HepG2 (cell line): ENCODE data around the gene CLDN3. TPM values are rescaled to one million over a fixed set of nuclear protein-coding genes. Genes with fewer than 3 reads are reported as not detected.

Experiments
- ARNT2 ChIP-seq: sonication (generic); formaldehyde crosslinking; IDR thresholded peaks from 2 replicates; pipeline ENCODE4 v1.8.0; 2022; ENCODE audit warnings: mild to moderate bottlenecking, low read depth, missing genetic modification reagents, moderate library complexity
- CBX5 ChIP-seq: sonication (generic); formaldehyde crosslinking; IDR thresholded peaks from 2 replicates; pipeline ENCODE4 v1.4.0; 2020; ENCODE audit warnings: missing genetic modification reagents, borderline replicate concordance
- FOXM1 ChIP-seq: sonication (generic); formaldehyde crosslinking; IDR thresholded peaks from 2 replicates; pipeline ENCODE4 v1.5.0; 2020; ENCODE audit warnings: missing genetic modification reagents
- GABPB1 ChIP-seq: IDR thresholded peaks from 2 replicates; pipeline ENCODE4 v1.6.1; 2016; ENCODE audit warnings: mild to moderate bottlenecking, missing genetic modification reagents, moderate library complexity, missing compliant biosample characterization
- HNRNPL ChIP-seq: fragments of 200-400 bp; formaldehyde crosslinking; IDR thresholded peaks from 2 replicates; pipeline ENCODE4 v1.6.1; 2017; ENCODE audit warnings: mild to moderate bottlenecking, low read depth, low read length
- KAT7 ChIP-seq: IDR thresholded peaks from 2 replicates; pipeline ENCODE4 v1.6.1; 2018; ENCODE audit warnings: borderline replicate concordance, missing compliant biosample characterization
- KLF15 ChIP-seq: sonication (generic); formaldehyde crosslinking; IDR thresholded peaks from 2 replicates; pipeline ENCODE4 v1.8.1; 2023; ENCODE audit warnings: borderline replicate concordance, mild to moderate bottlenecking, inconsistent platforms, missing genetic modification reagents, mixed read lengths
- MAZ ChIP-seq, 2 experiments: sonication (generic) in 1 of 2; formaldehyde crosslinking in 1 of 2; IDR thresholded peaks; 2 replicates each; pipeline versions ENCODE4 v1.5.0 to v1.6.1; 2012 to 2020; ENCODE audit warnings: low read depth in 2 of 2, mild to moderate bottlenecking in 2 of 2, borderline replicate concordance in 1 of 2, improper control_type of control experiment in 1 of 2, low read length in 1 of 2, missing genetic modification reagents in 1 of 2, moderate library complexity in 1 of 2
- MED8 ChIP-seq: sonication (generic); formaldehyde crosslinking; IDR thresholded peaks from 2 replicates; pipeline ENCODE4 v1.8.1; 2023; ENCODE audit warnings: mild to moderate bottlenecking, missing genetic modification reagents; ENCODE audit not compliant: insufficient replicate concordance
- MXD4 ChIP-seq: IDR thresholded peaks from 2 replicates; pipeline ENCODE4 v1.6.1; 2016; ENCODE audit warnings: mild to moderate bottlenecking, missing biosample characterization, missing genetic modification reagents
- NAIF1 ChIP-seq: sonication (generic); formaldehyde crosslinking; IDR thresholded peaks from 2 replicates; pipeline ENCODE4 v1.5.0; 2020; ENCODE audit warnings: mild to moderate bottlenecking, missing genetic modification reagents, borderline replicate concordance
- PLRG1 ChIP-seq: fragments of 450-650 bp; conservative IDR thresholded peaks from 2 replicates; pipeline ENCODE4 v1.6.1; 2016
- SP5 ChIP-seq: IDR thresholded peaks from 2 replicates; pipeline ENCODE4 v1.6.1; 2016; ENCODE audit warnings: low read depth, borderline replicate concordance
- STAG1 ChIP-seq: sonication (generic); formaldehyde crosslinking; IDR thresholded peaks from 2 replicates; pipeline ENCODE4 v1.4.0; 2020; ENCODE audit warnings: missing genetic modification reagents
- ZBTB38 ChIP-seq: sonication (generic); formaldehyde crosslinking; IDR thresholded peaks from 2 replicates; pipeline ENCODE4 v1.5.1; 2020; ENCODE audit warnings: mild to moderate bottlenecking, missing genetic modification reagents
- ZC3H4 ChIP-seq: sonication (generic); formaldehyde crosslinking; IDR thresholded peaks from 2 replicates; pipeline ENCODE4 v1.4.0; 2020; ENCODE audit warnings: missing genetic modification reagents, borderline replicate concordance
- ZFX ChIP-seq: sonication (generic); formaldehyde crosslinking; IDR thresholded peaks from 2 replicates; pipeline ENCODE4 v1.4.0; 2020; ENCODE audit warnings: mild to moderate bottlenecking, low read depth, missing genetic modification reagents, moderate library complexity
- ZNF12 ChIP-seq: sonication (generic); formaldehyde crosslinking; IDR thresholded peaks from 2 replicates; pipeline ENCODE4 v1.5.0; 2020; ENCODE audit warnings: missing genetic modification reagents
- ZNF230 ChIP-seq: sonication (generic); formaldehyde crosslinking; IDR thresholded peaks from 2 replicates; pipeline ENCODE4 v1.4.0; 2020; ENCODE audit warnings: mild to moderate bottlenecking, missing genetic modification reagents
- ZNF446 ChIP-seq: sonication (generic); formaldehyde crosslinking; IDR thresholded peaks from 2 replicates; pipeline ENCODE4 v1.5.0; 2020; ENCODE audit warnings: mild to moderate bottlenecking, missing genetic modification reagents
- ZNF660 ChIP-seq: sonication (generic); formaldehyde crosslinking; IDR thresholded peaks from 2 replicates; pipeline ENCODE4 v1.5.1; 2020; ENCODE audit warnings: mild to moderate bottlenecking, low read depth, missing genetic modification reagents, borderline replicate concordance
- ZNF672 ChIP-seq: sonication (generic); formaldehyde crosslinking; IDR thresholded peaks from 2 replicates; pipeline ENCODE4 v1.8.1; 2022; ENCODE audit warnings: missing genetic modification reagents
- ZNF713 ChIP-seq: sonication (generic); formaldehyde crosslinking; IDR thresholded peaks from 2 replicates; pipeline ENCODE4 v1.4.0; 2020; ENCODE audit warnings: mild to moderate bottlenecking, missing genetic modification reagents
- ZSCAN21 ChIP-seq: sonication (generic); formaldehyde crosslinking; IDR thresholded peaks from 2 replicates; pipeline ENCODE4 v1.8.0; 2022; ENCODE audit warnings: mild to moderate bottlenecking, missing genetic modification reagents, moderate library complexity, borderline replicate concordance
- polyA plus RNA-seq, 8 experiments: library from polyadenylated mRNA; depleted of rRNA in 3 of 8; stranded (reverse) in 7 of 8; unstranded in 1 of 8; fragments of >200 nt; fragmentation: Illumina TruSeq in 4 of 8; extraction: Trizol in 4 of 8; gene quantifications; 2 replicates each; pipeline versions ENCODE4 v1.2.1 to v1.2.3, GENCODE V29; 2011 to 2016; ENCODE audit warnings: low read depth in 4 of 8, missing spikeins in 1 of 8, mixed read lengths in 1 of 8; ENCODE audit not compliant: insufficient read depth in 1 of 8
- total RNA-seq, 5 experiments: library from RNA; depleted of rRNA; stranded (reverse); fragments of >200 nt; fragmentation: Illumina TruSeq; extraction: Trizol; gene quantifications; 2 replicates each; pipeline ENCODE4 v1.2.3, GENCODE V29; 2016; ENCODE audit warnings: low read depth in 1 of 5
- TF ChIP-seq, protein P1 (sequence below): sonication (generic); formaldehyde crosslinking; IDR thresholded peaks from 2 replicates; pipeline ENCODE4 v1.5.0; 2020; ENCODE audit warnings: mild to moderate bottlenecking, missing genetic modification reagents
- TF ChIP-seq, protein P2 (sequence below): sonication (generic); formaldehyde crosslinking; IDR thresholded peaks from 2 replicates; pipeline ENCODE4 v1.4.0; 2020; ENCODE audit warnings: mild to moderate bottlenecking, low read depth, missing genetic modification reagents

CLDN3 gene
- total and polyA plus RNA-seq, 2 of the 13 experiments (the other 11 are each of a cell fraction or from before 2014, with no cell fraction given) = 0.31 to 0.51 TPM

DNA sequence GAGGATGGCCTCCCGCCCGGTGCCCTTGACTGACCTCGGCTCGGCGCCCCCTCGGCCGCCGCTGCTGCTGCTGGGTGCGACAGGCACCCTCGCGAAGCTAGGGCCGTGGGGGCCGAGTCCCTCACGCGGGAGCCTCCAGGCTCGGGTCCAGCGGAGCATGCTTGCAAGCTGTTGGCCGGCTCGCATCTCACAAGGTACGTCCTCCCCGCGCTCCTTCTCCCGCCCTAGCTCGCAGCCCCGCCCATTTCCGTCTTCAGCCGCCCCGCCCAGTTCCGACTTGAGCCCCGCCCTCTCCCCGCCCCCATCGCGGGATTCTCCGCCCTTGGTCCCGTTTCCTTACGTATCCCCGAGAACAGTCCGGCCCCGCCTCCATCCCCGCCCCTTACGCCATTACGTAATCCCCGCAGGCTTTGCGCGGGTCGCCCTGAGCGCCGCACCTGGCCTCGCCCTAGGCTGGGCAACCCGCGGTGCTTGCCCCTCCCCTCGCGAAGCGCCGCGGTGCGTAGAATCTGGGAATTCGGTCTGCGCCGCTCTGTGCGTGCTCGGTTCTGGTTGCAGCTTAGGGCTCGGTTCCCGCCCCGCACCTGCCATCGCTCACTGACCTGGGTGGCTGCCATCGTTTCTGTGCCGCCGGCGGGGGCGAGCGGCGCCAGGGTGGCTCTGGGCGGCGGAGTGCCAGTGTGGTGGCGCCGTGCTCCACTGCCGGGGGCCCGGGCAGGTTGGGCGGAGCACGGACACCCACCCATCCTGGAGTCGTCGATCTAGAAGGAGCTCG lies 31.3 kb downstream of the CLDN3 start, which contains the start of gene ABHD11 (continued):
- TF ChIP-seq, protein P1, sequence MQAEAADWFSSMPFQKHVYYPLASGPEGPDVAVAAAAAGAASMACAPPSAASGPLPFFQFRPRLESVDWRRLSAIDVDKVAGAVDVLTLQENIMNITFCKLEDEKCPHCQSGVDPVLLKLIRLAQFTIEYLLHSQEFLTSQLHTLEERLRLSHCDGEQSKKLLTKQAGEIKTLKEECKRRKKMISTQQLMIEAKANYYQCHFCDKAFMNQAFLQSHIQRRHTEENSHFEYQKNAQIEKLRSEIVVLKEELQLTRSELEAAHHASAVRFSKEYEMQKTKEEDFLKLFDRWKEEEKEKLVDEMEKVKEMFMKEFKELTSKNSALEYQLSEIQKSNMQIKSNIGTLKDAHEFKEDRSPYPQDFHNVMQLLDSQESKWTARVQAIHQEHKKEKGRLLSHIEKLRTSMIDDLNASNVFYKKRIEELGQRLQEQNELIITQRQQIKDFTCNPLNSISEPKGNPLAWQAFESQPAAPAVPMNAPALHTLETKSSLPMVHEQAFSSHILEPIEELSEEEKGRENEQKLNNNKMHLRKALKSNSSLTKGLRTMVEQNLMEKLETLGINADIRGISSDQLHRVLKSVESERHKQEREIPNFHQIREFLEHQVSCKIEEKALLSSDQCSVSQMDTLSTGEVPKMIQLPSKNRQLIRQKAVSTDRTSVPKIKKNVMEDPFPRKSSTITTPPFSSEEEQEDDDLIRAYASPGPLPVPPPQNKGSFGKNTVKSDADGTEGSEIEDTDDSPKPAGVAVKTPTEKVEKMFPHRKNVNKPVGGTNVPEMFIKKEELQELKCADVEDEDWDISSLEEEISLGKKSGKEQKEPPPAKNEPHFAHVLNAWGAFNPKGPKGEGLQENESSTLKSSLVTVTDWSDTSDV (CRISPR knock-in tag) = peak; percentile 26; the same call in 1 of the 2 replicates
- TF ChIP-seq ZNF12 (CRISPR knock-in tag) = no peak
- peak; percentile 96 for TF ChIP-seq NAIF1 (CRISPR knock-in tag)
- TF ChIP-seq, protein P2, sequence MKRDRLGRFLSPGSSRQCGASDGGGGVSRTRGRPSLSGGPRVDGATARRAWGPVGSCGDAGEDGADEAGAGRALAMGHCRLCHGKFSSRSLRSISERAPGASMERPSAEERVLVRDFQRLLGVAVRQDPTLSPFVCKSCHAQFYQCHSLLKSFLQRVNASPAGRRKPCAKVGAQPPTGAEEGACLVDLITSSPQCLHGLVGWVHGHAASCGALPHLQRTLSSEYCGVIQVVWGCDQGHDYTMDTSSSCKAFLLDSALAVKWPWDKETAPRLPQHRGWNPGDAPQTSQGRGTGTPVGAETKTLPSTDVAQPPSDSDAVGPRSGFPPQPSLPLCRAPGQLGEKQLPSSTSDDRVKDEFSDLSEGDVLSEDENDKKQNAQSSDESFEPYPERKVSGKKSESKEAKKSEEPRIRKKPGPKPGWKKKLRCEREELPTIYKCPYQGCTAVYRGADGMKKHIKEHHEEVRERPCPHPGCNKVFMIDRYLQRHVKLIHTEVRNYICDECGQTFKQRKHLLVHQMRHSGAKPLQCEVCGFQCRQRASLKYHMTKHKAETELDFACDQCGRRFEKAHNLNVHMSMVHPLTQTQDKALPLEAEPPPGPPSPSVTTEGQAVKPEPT = 0 out of 2 replicates have a peak, but pooled peaks have one; percentile 61
- TF ChIP-seq PLRG1 = no peak
- no peak for TF ChIP-seq ZNF713
- TF ChIP-seq ZNF230 (CRISPR knock-in tag) = no peak; the same call in 1 of the 2 replicates
- TF ChIP-seq ZSCAN21 (CRISPR knock-in tag) = 0 out of 2 replicates have a peak, but pooled peaks have one; percentile 6
- no peak for TF ChIP-seq ZC3H4 (CRISPR knock-in tag)
- TF ChIP-seq MED8 (CRISPR knock-in tag) = peak; percentile 79
- peak; percentile 85 for TF ChIP-seq SP5
- TF ChIP-seq GABPB1 = peak; percentile 81
- no peak for TF ChIP-seq CBX5 (CRISPR knock-in tag)
- no peak for TF ChIP-seq ZNF446 (CRISPR knock-in tag)
- TF ChIP-seq MAZ (IDR thresholded peaks at IDR 0.05; ENCODE audit: borderline replicate concordance, low read depth, low read length) = peak; percentile 72
- TF ChIP-seq MAZ (CRISPR knock-in tag; IDR thresholded peaks at IDR 0.05; ENCODE audit: low read depth) = peak; percentile 88
- peak; percentile 33; the same call in 1 of the 2 replicates for TF ChIP-seq KLF15 (CRISPR knock-in tag)
- TF ChIP-seq FOXM1 = no peak
- TF ChIP-seq ZNF660 (CRISPR knock-in tag) = no peak
- TF ChIP-seq STAG1 (CRISPR knock-in tag) = peak; percentile 11; the same call in 1 of the 2 replicates
- TF ChIP-seq KAT7 (CRISPR knock-in tag) = peak; percentile 84; the same call in 1 of the 2 replicates
- TF ChIP-seq ARNT2 (CRISPR knock-in tag) = peak; percentile 89
- TF ChIP-seq ZBTB38 (CRISPR knock-in tag) = peak; percentile 57
- peak; percentile 73 for TF ChIP-seq ZFX
- peak; percentile 92 for TF ChIP-seq HNRNPL
- TF ChIP-seq ZNF672 = no peak
- peak; percentile 76 for TF ChIP-seq MXD4
